GM18867 (cell line): Measurements from ENCODE around the gene PRAMEF15.
"Not testable (repeated sequence)": the region's sequence is repeated elsewhere in the genome, so short reads cannot be mapped to it uniquely, and the experiment has no call there.

Source experiments
- ATAC-seq: cut with Tn5 transposase; IDR thresholded peaks from one replicate; pipeline ENCODE4 v1.9.1; 2021; ENCODE audit warnings: mild to moderate bottlenecking, moderate library complexity; ENCODE audit not compliant: unreplicated experiment

The PRAMEF15 gene

DNA sequence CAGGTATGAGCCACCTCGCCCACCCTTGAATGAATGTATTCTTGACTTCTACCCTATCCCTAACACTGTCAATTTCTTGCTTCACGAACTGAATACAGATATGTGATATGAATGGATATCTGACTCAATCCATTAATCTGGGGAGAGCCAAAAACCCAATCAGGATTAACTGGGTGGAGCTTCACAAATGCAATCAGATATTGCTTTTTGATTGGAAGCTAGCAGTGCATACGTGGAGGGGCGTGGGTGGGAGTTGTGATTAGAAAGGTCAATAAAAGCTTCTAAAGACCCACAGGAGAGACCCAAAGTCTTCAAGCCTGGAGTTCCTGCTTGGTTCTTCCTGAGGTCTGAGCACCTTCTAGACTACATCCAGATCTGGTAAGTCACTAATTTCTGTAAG, at the start of gene PRAMEF15:
TSS of gene PRAMEF15 (plus strand) at position 301 of the 400 bp plus-strand sequence. CDS start 2,827 bp downstream, outside the sequence.
- ATAC-seq = not testable (repeated sequence)

DNA sequence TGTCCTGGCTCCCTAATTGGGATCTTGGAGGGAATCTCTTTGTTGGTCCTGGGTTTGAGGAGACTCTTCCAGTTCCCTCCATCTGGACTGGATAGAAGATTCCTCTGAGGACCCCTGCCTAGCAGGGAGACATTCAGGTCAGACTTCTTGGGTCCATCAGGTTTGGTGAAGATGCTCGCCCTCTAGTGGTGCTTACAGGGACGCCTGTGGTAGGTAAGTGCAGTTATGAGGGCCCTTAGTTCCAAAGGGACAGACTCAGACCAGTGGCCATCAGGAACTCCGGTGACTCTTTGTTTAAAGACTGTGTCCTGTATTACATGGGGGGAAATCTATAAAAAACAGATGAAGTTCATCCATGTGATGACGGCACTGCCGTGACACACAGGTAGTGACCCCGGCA, 38.4 kb upstream of the PRAMEF15 start:
- not testable (repeated sequence) for ATAC-seq

DNA sequence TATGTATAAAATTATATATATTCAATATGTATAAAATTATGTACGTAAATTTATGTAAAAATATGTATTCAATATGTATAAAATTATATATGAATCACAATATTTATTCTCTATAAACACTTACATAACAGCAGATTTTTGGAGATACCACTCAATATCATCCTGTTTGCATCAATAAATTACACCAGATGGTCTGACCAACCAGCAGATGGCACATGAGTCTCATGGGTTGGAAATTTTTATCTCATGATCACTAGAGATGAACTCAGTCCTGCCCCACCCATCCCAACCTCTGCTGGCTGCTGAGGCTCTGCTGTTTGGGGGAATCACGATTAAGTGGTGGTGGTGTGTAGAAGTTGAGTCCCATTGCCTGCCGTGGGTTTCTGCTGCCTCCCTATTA, 35.8 kb upstream of the PRAMEF15 start:
- ATAC-seq = not testable (repeated sequence)

DNA sequence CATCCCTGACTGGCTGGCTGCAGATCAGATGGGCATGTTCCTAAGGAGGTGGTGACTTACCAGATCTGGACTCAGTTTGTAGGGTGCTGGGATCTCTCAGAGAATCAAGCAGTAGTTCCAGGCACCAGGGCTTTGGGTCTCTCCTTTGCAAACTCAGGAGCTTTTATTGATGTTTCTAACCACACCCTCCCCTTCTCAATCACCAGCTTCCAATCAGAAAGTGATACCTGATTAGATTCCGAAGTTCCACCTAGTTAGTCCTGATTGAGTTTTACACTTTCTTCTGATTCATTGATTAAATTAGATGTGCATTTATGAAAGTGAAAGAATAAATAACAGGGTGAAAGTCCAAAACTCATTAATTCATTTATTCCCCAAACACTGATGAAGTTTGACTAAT, 30.3 kb upstream of the PRAMEF15 start, which contains the start of gene PRAMEF8:
TSS of gene PRAMEF8 (minus strand) at position 101 of the 400 bp plus-strand sequence. CDS start 1,046 bp downstream, outside the sequence.
- not testable (repeated sequence) for ATAC-seq

DNA sequence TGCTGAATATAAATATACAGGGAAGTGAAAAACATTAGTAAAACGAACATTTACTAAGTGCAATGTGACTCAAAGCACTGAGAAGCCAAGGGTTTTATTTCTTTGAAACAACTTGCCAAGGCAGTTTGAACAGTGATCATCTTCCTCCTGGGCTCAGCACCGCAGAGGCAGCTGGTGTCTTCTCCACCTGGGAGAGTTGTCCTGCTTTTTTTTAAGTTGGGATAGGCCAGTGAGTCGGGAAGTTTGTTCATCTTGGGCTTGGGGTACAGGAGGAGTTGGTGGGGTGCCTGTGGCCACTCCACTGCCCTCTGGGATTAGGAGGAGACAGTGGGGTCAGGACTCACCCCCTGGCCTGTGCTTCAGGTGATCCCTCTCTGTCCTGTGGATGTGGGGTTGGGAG, 26.4 kb upstream of the PRAMEF15 start:
- not testable (repeated sequence) for ATAC-seq

DNA sequence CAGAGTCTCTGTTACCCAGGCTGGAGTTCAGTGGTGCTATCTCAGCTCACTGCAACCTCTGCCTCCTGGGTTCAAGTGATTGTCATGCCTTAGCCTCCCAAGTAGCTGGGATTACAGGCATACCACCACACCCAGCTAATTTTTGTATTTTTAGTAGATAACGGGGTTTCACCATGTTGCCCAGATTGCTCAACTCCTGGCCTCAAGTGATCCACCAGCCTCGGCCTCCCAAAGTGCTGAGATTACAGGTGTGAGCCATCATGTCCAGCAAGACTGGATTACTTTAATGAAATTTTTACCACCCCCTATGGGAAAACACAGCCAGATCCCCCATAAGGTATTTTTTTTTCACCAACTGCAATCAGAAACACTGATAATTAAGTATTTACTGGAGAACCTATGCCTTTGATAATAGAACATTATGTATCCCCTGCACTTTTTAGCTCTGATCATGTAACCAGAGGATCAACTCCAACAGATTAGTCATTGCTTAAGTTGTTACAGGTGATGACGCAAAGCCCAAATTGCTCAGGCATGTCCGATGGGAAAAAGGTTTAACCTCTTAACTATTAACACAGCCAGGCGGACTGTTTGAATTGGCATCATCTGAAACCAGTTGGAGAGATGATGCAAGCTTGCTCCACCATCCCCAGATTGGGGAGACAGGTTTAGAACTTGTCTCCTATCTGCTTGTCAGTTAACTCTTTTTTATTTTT, 18.0 kb upstream of the PRAMEF15 start:
- ATAC-seq = not testable (repeated sequence)

DNA sequence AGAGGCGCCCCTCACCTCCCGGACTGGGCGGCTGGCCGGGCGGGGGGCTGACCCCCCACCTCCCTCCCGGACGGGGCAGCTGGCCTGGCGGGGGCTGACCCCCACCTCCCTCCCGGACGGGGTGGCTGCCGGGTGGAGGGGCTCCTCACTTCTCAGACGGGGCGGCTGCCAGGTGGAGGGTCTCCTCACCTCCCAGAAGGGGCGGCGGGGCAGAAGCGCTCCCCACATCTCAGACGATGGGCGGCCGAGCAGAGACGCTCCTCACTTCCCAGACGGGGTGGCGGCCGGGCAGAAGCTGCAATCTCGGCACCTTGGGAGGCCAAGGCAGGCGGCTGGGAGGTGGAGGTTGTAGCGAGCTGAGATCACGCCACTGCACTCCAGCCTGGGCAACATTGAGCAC, 16.7 kb upstream of the PRAMEF15 start:
- ATAC-seq = not testable (repeated sequence)

DNA sequence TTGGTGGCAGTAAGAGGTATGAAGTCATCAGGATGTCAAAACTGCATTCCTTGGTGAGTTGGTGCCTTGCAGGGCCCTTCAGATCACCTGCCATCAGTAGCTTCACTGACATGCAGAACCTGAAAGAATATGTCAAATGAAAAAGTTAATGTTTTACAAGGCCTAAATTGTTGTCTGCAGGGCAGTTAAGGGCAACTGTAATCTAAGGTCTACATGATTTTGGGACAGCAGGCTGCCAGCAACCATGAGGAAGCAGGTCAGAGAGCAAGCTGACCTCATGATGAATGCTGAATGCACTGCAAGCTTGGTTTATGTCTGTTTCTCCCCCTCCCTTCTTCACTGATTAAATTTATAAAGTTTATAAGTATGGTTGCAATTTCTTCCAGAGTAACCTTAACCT, 13.2 kb upstream of the PRAMEF15 start:
- ATAC-seq = not testable (repeated sequence)

DNA sequence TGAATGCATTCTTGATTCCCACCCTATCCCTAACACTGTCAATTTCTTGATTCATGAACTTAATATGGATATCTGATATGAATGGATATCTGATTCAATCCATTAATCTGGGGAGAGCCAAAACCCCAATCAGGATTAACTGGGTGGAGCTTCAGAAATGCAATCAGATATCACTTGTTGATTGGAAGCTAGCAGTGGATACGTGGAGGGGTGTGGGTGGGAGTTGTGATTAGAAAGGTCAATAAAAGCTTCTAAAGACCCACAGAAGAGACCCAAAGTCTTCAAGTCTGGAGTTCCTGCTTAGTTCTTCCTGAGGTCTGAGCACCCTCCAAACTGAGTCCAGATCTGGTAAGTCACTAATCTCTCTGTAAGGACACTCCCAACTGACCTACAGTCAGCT, 12.1 kb upstream of the PRAMEF15 start, which contains the start of gene PRAMEF33:
TSS of gene PRAMEF33 (plus strand) at position 301 of the 400 bp plus-strand sequence. CDS start 2,416 bp downstream, outside the sequence.
- ATAC-seq = not testable (repeated sequence)

DNA sequence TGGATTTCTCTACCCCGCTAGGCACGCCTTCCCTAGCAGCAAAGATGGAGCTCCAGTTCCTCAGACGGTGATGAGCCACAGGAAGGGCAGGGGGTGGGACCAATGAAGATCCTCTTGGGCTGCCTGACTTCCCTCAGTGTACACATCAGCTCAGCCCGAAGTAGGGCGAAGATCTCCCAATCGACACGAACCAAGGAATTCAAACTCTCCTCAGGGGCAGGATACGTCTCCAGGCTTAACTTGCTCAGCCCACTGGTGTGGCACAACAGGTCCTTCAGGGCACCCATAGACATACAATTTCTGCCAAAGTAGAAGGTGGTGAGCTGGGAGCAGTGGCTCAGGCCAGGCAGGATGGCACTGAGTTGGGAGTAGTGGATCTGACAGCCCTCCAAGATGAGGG, 27.1 kb downstream of the PRAMEF15 start:
- ATAC-seq = not testable (repeated sequence)

DNA sequence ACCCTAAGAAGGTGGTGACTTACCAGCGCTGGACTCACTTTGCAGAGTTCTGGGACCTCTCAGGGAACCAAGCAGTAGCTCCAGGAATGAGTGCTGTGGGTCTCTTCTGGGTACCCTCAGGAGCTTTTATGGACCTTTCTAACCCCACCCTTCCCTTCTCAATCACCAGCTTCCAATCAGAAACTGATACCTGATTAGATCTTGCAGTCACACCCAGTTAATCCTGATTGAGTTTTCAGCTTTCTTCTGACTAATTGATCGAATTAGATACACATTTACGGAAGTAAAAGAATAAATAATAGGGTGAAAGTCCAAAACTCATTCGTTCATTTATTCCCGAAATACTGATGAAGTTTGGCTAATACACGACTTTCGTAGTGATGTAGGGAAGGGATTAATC, 31.7 kb downstream of the PRAMEF15 start, which contains the start of gene PRAMEF14:
TSS of gene PRAMEF14 (minus strand) at position 101 of the 400 bp plus-strand sequence. CDS start 1,820 bp downstream, outside the sequence.
- ATAC-seq = not testable (repeated sequence)

DNA sequence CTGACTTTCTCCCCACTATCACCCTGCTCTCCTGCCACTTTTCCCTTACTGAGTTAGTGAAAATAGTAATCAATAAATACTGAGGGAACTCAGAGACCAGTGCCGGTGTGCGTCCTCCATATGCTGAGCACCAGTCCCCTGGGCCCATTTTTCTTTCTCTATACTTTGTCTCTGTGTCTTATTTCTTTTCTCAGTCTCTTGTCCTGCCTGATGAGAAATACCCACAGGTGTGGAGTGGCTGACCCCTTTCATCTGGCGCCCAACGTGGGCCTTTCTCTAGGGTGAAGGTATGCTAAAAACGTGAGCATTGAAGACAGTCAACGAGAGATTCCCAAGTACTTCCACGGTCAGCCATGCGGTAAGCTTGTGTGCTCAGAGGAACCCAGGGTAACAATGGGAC, 38.1 kb downstream of the PRAMEF15 start:
- ATAC-seq = not testable (repeated sequence)

DNA sequence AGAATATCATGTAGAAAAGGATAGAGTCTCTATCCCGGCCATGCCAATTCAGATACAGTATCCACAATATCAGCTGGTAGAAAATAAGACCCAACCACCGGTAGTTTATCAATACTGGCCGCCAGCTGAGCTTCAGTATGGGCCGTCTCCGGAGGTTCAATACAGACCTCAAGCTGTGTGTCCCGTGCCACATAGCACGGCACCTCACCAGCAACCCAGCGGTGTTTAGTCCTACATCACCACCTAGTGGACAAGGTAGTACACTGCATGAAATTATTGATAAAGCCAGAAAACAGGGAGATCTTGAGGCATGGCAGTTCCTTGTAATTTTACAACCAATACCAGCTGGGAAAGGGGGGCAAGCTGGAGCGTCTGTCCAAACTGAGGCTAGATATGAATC, 39.1 kb downstream of the PRAMEF15 start:
- ATAC-seq = not testable (repeated sequence)

DNA sequence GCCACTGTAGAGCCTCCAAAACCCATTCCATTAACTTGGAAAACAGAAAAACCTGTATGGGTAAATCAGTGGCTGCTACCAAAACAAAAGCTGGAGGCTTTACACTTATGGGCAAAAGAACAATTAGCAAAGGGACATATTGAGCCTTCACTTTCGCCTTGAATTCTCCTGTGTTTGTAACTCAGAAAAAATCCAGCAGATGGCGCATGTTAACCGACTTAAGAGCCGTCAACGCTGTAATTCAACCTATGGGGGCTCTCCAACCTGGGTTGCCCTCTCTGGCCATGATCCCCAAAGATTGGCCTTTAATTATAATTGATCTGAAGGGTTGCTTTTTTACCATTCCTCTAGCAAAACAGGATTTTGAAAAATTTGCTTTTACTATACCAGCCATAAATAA, 41.4 kb downstream of the PRAMEF15 start:
- not testable (repeated sequence) for ATAC-seq

DNA sequence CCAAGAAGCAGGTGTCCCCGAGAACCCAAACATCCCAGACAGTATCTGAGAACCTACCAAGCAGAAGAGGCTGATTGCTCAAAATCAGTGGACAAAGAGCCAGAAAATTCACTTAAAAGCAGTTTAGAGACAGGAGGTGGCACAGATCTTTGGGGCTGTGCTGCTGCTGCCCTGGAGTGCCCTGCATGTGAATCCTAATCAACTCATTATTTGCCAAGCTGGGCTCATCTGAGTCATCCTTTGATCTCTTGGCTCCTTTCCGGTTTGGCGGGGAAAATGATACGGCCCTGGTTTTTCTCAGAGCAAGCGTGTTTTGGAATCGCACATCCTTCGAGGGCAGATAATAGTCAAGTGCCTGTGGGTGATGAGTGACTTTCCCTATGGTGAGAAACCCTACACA, 47.0 kb downstream of the PRAMEF15 start:
- ATAC-seq = not testable (repeated sequence)

DNA sequence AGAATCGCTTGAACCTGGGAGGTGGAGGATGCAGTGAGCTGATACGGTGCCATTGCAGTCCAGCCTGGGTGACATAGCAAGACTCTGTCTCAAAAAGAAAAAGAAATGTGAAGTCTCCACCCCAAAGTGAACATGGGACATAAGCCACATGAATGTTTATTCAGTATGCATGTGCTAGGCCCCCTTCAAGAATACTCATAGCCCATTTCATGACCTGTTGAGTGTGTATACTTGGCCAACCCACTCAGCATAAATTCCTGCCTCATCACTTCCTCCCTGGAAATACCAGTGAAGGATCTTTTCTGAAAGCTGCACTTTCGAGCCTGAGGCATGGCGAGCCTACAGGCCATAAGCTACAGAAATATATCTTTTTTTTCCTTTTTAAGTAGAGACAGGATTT, 49.5 kb downstream of the PRAMEF15 start:
- not testable (repeated sequence) for ATAC-seq

DNA sequence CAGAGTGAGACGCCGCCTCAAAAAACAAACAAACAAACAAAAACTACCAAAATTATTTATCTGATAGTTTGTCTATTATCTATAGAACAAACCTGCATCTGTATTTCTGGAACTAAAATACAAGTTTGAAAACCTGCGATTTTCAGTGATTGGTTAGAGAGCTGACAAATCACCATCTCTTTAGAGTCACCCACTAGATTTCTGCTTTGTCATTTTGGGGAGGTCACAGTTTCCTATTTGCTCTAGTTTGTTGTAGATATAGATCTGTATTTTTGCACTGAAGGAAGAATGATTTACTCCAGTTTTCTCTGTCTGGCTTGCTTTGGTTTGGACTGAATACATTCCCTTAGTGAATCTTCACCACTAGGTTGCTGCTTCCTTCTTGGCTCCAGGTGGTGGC, 51.2 kb downstream of the PRAMEF15 start:
- not testable (repeated sequence) for ATAC-seq

DNA sequence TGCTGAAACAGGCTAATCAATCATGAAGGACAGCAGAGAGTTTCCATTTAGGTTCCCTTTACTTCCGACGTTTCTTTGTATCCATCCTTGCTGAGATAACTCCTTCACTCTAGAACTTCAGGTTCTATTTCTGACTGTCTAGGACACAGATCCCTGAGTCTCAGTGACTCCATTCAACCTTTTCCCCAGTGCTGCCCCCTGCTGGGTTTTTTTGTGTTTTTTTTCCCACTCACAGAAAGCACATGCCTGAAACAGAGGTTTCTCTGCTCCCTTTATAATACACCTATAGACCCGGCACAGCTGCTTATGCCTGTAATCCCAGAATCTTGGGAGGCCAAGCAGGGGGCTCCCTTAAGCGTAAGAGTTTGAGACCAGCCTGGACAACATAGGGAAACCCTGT, 53.2 kb downstream of the PRAMEF15 start:
- ATAC-seq = not testable (repeated sequence)
